Omental fat pad (tissue), 4 donors: Measurements from ENCODE around the gene GDPD4. TPM values are rescaled to one million over a fixed set of nuclear protein-coding genes. Genes with fewer than 3 reads are reported as not detected.

Experiments used
- ATAC-seq: fragments of 150-250 bp; one replicate; pipeline ENCODE4 v1.9.1; 2016; ENCODE audit warnings: mild to moderate bottlenecking, moderate library complexity; ENCODE audit not compliant: low FRiP score
- DNase-seq: peaks from one replicate; pipeline ENCODE4 v3.0.0-alpha.2; 2019; ENCODE audit warnings: low spot score
- total RNA-seq, 4 donors: library from RNA; depleted of rRNA; stranded (reverse); fragments of >200 nt; gene quantifications; one replicate each; pipeline ENCODE4 v1.1.0, GENCODE V29; 2016
- TF ChIP-seq, protein P1 (sequence below), 3 donors: fragments of 450-650 bp; IDR thresholded peaks; one replicate each; pipeline ENCODE4 v1.5.1; 2016 to 2017; ENCODE audit warnings: antibody characterized with exemption in 3 of 3, mild to moderate bottlenecking in 3 of 3, moderate library complexity in 2 of 3

The GDPD4 gene
- total RNA-seq, 4 donors from 2014 or later: not detected

DNA sequence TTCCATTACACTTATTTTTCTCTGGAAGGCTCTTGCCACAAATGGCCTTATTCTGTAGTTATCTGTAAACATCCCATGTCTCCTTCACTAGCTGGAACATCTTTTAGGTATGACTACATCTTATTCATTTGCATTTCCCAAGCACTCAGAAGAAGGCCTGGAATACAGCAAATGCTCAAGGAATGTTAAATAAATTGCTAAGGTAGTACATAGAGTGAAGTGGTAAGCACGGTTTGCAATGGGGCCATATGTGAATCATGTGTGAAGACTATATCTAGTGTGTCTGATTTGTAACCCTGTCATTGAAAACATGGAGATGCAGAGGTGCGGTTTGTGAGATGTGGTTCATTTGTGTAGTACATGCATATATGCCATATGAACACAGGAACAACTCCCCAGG is 33.5 kb downstream of the GDPD4 start:
- DNase-seq (no peak), ATAC-seq (no peak)
- TF ChIP-seq, protein P1, sequence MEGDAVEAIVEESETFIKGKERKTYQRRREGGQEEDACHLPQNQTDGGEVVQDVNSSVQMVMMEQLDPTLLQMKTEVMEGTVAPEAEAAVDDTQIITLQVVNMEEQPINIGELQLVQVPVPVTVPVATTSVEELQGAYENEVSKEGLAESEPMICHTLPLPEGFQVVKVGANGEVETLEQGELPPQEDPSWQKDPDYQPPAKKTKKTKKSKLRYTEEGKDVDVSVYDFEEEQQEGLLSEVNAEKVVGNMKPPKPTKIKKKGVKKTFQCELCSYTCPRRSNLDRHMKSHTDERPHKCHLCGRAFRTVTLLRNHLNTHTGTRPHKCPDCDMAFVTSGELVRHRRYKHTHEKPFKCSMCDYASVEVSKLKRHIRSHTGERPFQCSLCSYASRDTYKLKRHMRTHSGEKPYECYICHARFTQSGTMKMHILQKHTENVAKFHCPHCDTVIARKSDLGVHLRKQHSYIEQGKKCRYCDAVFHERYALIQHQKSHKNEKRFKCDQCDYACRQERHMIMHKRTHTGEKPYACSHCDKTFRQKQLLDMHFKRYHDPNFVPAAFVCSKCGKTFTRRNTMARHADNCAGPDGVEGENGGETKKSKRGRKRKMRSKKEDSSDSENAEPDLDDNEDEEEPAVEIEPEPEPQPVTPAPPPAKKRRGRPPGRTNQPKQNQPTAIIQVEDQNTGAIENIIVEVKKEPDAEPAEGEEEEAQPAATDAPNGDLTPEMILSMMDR (IDR thresholded peaks at IDR 0.05): no peak

DNA sequence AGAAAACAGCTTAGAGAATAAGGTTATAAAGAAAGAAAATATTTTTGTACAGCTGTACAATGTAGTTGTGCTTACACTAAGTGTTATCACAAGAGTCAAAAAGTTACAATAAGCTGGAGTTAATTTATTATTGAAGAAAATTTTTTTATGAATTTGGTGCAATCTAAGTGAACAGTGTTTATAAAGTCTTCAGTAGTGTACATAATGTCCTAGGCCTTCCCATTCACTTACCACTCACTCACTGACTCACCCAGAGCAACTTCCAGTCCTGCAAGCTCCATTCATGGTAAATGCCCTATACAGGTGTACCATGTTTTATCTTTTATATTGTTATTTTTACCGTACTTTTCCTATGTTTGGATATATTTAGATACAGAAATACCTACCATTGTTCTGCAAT is 34.7 kb downstream of the GDPD4 start:
- TF ChIP-seq, protein P1 (IDR thresholded peaks at IDR 0.05): no peak
- ATAC-seq (no peak), DNase-seq (no peak)

DNA sequence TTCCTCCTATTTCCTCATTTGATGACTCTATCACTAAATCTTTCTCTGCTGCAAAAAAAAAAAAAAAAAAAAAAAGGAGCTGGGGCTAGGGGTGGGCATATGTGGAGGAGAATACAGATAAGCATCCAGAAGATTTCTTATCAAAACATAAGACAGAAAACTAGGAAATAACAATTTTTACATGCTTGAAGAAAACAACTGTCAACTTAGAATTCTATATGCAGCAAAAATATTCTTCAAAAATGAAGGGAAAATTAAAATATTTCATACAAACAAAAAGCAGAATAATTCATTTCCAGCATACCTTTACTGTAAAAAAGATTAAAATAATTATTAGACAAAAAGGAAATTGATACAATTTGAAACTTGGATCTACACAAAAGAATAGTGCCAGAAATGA is 38.7 kb downstream of the GDPD4 start:
- no peak for ATAC-seq

DNA sequence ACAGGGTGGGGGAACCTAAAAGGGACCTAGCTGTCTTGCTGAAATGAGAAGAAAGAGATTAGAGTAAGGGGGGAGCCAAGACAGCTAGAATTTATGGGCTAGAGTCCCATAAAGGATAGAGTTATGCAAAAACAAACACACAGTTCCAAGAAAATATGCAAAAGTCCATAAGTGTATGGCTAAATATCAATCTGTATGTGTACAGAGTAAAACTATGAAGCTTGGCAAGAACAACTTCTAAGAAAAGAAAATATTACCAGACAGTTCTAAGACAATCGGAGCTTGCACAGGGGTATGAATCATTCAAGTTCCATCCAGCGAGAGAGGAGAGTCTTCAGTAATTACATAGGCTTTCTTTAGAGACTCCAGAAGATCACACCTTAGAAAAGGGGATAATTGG is 41.8 kb downstream of the GDPD4 start:
- DNase-seq: no peak
- TF ChIP-seq, protein P1 (IDR thresholded peaks at IDR 0.05): no peak

More for the DNA sequence above, 38.7 kb downstream of the GDPD4 start:
- TF ChIP-seq, protein P1 (IDR thresholded peaks at IDR 0.05): no peak
- no peak for DNase-seq

DNA sequence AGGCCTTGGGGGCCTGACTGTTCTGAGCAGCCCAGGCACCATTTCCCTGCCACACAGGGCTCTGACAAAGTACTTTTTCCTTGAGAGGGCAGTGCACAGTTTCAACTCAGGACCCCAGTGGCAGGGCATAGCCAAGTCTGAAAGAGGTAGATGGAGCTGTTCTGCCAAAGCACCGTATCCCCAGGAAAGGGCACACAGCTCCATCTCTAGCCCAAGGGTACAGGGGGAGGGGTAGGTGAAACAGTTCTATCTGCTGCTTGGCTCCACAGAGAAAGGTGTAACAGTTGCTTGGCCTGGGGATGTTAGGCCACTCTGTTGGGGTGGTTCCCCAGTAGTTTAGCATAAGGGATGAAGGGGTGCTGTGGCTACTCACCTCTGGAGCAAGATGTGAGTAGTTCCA is 47.8 kb downstream of the GDPD4 start:
- ATAC-seq (no peak), DNase-seq (no peak)
- TF ChIP-seq, protein P1 (IDR thresholded peaks at IDR 0.05): no peak

More for the DNA sequence above, 41.8 kb downstream of the GDPD4 start:
- ATAC-seq: no peak

DNA sequence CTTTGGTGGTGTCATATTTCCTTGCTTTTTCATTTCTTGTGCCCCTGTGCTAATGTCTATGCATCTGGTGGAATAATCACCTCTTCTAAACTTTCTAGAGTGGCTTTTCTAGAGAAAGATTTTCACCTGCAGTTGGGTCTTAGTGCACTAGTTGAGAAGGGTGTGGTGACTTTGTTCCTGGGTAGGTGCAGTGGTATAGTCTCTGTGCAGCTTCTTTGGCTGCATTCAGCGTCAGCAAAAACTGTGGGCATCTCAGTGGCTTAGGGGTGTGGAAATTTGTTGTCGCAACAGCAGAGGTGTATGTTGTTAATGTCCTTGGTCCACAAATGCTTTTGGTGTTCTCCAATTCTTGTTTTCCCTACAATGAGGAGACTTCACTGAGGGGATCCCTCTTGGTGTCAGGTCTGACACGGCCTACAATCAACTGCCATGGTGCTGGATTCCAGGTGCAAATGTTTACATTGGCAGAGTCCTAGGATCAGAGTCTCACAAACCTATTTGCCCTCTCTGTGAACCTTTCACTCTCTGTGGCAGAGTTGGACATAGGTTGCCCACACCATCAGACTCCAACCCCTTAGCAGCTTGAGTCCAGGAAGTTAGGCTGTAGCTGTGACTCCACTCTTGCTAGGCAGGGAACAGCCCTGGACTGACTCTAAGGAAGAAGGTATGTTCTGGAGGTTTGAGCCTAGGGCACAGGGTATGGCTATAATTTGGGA is 48.8 kb downstream of the GDPD4 start:
- TF ChIP-seq, protein P1 (IDR thresholded peaks at IDR 0.05): no peak
- no peak for DNase-seq
- no peak for ATAC-seq
